OCI-LY1 (cell line): ENCODE measurements around the gene WIPF3.

Experiments used
- EZH2 ChIP-seq: fragments of 200-600 bp; sonication (generic), shearing (Covaris generic); IDR thresholded peaks from 2 replicates; pipeline ENCODE4 v1.8.0; 2017; ENCODE audit warnings: borderline replicate concordance, mixed run types, mild to moderate bottlenecking, antibody characterized with exemption, low read length, moderate library complexity, mixed read lengths
- TF ChIP-seq, protein P1 (sequence below): fragments of 200-600 bp; sonication (generic), shearing (Covaris generic); IDR thresholded peaks from 2 replicates; pipeline ENCODE4 v1.5.1; 2017; ENCODE audit warnings: mild to moderate bottlenecking, antibody characterized with exemption, low read length, moderate library complexity, mixed read lengths

DNA sequence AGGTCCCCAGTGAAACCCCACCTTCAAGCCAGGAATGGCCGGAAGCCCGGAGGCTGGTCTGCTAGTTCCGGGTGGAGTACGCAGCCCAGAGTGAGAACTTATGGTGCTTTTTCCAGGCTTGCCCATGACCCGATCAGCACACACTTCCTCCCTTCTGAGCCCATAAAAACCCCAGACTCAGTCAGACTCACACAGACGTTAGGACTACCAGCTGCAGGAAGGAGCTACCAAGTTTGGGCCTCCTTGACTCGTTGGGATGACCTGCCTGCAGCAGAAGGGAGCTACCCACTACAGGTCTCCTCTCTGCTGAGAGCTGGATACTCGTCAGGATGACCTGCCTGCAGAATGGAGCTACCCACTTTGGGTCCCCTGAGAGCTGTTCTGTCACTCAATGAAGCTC is 144.2 kb downstream of the WIPF3 start:
- TF ChIP-seq, protein P1, sequence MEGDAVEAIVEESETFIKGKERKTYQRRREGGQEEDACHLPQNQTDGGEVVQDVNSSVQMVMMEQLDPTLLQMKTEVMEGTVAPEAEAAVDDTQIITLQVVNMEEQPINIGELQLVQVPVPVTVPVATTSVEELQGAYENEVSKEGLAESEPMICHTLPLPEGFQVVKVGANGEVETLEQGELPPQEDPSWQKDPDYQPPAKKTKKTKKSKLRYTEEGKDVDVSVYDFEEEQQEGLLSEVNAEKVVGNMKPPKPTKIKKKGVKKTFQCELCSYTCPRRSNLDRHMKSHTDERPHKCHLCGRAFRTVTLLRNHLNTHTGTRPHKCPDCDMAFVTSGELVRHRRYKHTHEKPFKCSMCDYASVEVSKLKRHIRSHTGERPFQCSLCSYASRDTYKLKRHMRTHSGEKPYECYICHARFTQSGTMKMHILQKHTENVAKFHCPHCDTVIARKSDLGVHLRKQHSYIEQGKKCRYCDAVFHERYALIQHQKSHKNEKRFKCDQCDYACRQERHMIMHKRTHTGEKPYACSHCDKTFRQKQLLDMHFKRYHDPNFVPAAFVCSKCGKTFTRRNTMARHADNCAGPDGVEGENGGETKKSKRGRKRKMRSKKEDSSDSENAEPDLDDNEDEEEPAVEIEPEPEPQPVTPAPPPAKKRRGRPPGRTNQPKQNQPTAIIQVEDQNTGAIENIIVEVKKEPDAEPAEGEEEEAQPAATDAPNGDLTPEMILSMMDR: no peak
- no peak for TF ChIP-seq EZH2
